K562 (cell line): ENCODE data around the gene AFF1. TPM values are rescaled to one million over a fixed set of nuclear protein-coding genes. Genes with fewer than 3 reads are reported as not detected.

Source experiments
- ATAC-seq: fragments of 200-7000 bp; cut with Tn5 transposase; 3 replicates; pipeline ENCODE4 v1.9.1; 2020; ENCODE audit warnings: moderate library complexity
- BruUV-seq: library from RNA; stranded (reverse); fragments of 400-500 nt; replicated peaks from 2 replicates; lab custom pipeline; 2021; lab: Mats Ljungman, UMichigan
- CTCF ChIA-PET: fragments of 300-600 bp; formaldehyde crosslinking; extraction: SDS; loops from one replicate; lab custom pipeline; 2021; ENCODE audit warnings: low intra/inter-chr PET ratio; lab: Yijun Ruan, JAX
- POLR2A ChIA-PET: fragments of 300-600, 350-650 bp; sonication (Branson Sonifier 250); formaldehyde crosslinking; extraction: SDS; loops from one replicate; lab custom pipeline; 2021; ENCODE audit warnings: antibody characterized with exemption, inconsistent platforms; lab: Yijun Ruan, JAX
- DNase-seq, 4 experiments: peaks; one replicate each; pipeline versions ENCODE4 v3.0.0 to v3.0.0-alpha.2; 2011 to 2018; ENCODE audit warnings: low spot score in 3 of 4, mixed read lengths in 3 of 4; ENCODE audit errors: extremely low read depth in 1 of 4
- FAIRE-seq: peaks from 2 replicates; lab custom pipeline; 2011; peaks lifted over from hg19 to GRCh38; lab: Jason Lieb, UNC
- H2AFZ ChIP-seq: 2 replicates; pipeline ENCODE4 v1.6.0; 2011; ENCODE audit warnings: low read depth, low read length, control low read depth, inconsistent platforms
- H3K27ac ChIP-seq: fragments of 200-600 bp; 3 replicates; pipeline ENCODE4 v1.8.0; 2011; ENCODE audit warnings: low read depth, mild to moderate bottlenecking, control low read depth, inconsistent platforms, low read length, moderate library complexity, mixed read lengths; ENCODE audit errors: extremely low read depth
- H3K27me3 ChIP-seq, 2 experiments: fragments of 300-600 bp in 1 of 2; 2 replicates in 1 of 2; 3 replicates in 1 of 2; pipeline versions ENCODE4 v1.6.0 to v1.8.0; 2011; ENCODE audit warnings: inconsistent platforms in 2 of 2, low read length in 2 of 2, mild to moderate bottlenecking in 1 of 2, mixed read lengths in 1 of 2, moderate library complexity in 1 of 2; ENCODE audit not compliant: control insufficient read depth in 2 of 2, insufficient read depth in 2 of 2
- H3K36me3 ChIP-seq: fragments of 300-600 bp; 3 replicates; pipeline ENCODE4 v1.8.0; 2011; ENCODE audit warnings: mild to moderate bottlenecking, low read length, inconsistent platforms; ENCODE audit not compliant: control insufficient read depth, insufficient read depth
- H3K4me1 ChIP-seq, 2 experiments: fragments of 200-600 bp in 1 of 2; replicated peaks in 1 of 2; 2 replicates in 1 of 2; 3 replicates in 1 of 2; pipeline versions ENCODE4 v1.5.1 to v1.8.0; 2011; ENCODE audit warnings: inconsistent platforms in 2 of 2, low read length in 2 of 2, mild to moderate bottlenecking in 1 of 2, mixed read lengths in 1 of 2, moderate library complexity in 1 of 2; ENCODE audit not compliant: control insufficient read depth in 2 of 2, insufficient read depth in 2 of 2
- H3K4me2 ChIP-seq: 2 replicates; pipeline ENCODE4 v1.6.1; 2011; ENCODE audit warnings: low read length, control low read depth, inconsistent platforms, mixed read lengths; ENCODE audit not compliant: insufficient read depth
- H3K4me3 ChIP-seq: fragments of 200-600 bp; sonication (generic), shearing (Covaris generic); 2 replicates; pipeline ENCODE4 v1.5.1; 2016; ENCODE audit warnings: control low read depth, inconsistent platforms
- H3K79me2 ChIP-seq: fragments of 200-600 bp; 3 replicates; pipeline ENCODE4 v1.8.0; 2011; ENCODE audit warnings: low read length, inconsistent platforms; ENCODE audit not compliant: control insufficient read depth, insufficient read depth
- H3K9ac ChIP-seq, 2 experiments: 2 replicates each; pipeline versions ENCODE4 v1.6.0 to v1.6.1; 2011; ENCODE audit warnings: low read depth in 2 of 2, low read length in 2 of 2, control low read depth in 1 of 2, inconsistent platforms in 1 of 2, mild to moderate bottlenecking in 1 of 2, mixed read lengths in 1 of 2; ENCODE audit not compliant: insufficient read depth in 1 of 2
- H3K9me1 ChIP-seq: one replicate; pipeline ENCODE4 v1.6.0; 2011; ENCODE audit warnings: inconsistent platforms, mild to moderate bottlenecking, low read length, moderate library complexity; ENCODE audit not compliant: control insufficient read depth, insufficient read depth
- H3K9me3 ChIP-seq: replicated peaks from 2 replicates; pipeline ENCODE4 v1.5.1; 2011; ENCODE audit warnings: low read depth, low read length, inconsistent platforms; ENCODE audit not compliant: control insufficient read depth, insufficient read depth
- H4K20me1 ChIP-seq: replicated peaks from 2 replicates; pipeline ENCODE4 v1.6.1; 2011; ENCODE audit warnings: low read length, inconsistent platforms, mixed read lengths; ENCODE audit not compliant: control insufficient read depth, insufficient read depth
- ARHGAP35 ChIP-seq: fragments of 450-650 bp; IDR thresholded peaks from 2 replicates; pipeline ENCODE4 v1.6.1; 2018; ENCODE audit not compliant: partially characterized antibody
- ATF6 ChIP-seq: sonication (generic); formaldehyde crosslinking; IDR thresholded peaks from 2 replicates; pipeline ENCODE4 v1.4.0; 2020; ENCODE audit warnings: mild to moderate bottlenecking, missing genetic modification reagents
- CEBPG ChIP-seq, 3 experiments: fragments of 200-800 bp in 1 of 3; sonication (Bioruptor generic) in 1 of 3; sonication (generic) in 1 of 3; formaldehyde crosslinking in 1 of 3; IDR thresholded peaks in 2 of 3; conservative IDR thresholded peaks in 1 of 3; 2 replicates each; pipeline versions ENCODE4 v1.6.1 to v1.8.0; 2016 to 2022; ENCODE audit warnings: missing compliant biosample characterization in 2 of 3, missing genetic modification characterization in 2 of 3, mild to moderate bottlenecking in 1 of 3, missing genetic modification reagents in 1 of 3
- IRF2 ChIP-seq: sonication (generic); formaldehyde crosslinking; IDR thresholded peaks from 2 replicates; pipeline ENCODE4 v1.8.1; 2022; ENCODE audit warnings: mild to moderate bottlenecking, missing genetic modification reagents
- JUN ChIP-seq, 2 experiments: sonication (generic) in 1 of 2; formaldehyde crosslinking in 1 of 2; IDR thresholded peaks; 2 replicates each; pipeline versions ENCODE4 v1.6.1 to v1.8.0; 2012 to 2022; ENCODE audit warnings: borderline replicate concordance in 2 of 2, mild to moderate bottlenecking in 2 of 2, improper control_type of control experiment in 1 of 2, low read depth in 1 of 2, low read length in 1 of 2, missing genetic modification reagents in 1 of 2
- RERE ChIP-seq: sonication (generic); formaldehyde crosslinking; IDR thresholded peaks from 2 replicates; pipeline ENCODE4 v1.8.0; 2023; ENCODE audit warnings: missing genetic modification reagents, mild to moderate bottlenecking, borderline replicate concordance
- WGBS: fragments of 100-300 bp; shearing (Covaris generic); methylation state at CpG from one replicate; pipeline ENCODE4 v1.1.6; 2016; ENCODE audit warnings: low coverage, mixed read lengths; ENCODE audit not compliant: insufficient coverage; ENCODE audit errors: missing lambda C conversion rate; 5-methylcytosine and 5-hydroxymethylcytosine counted together
- in situ Hi-C: fragments of 300-500 bp; cut with MboI; formaldehyde crosslinking; loops from 4 replicates; pipeline ENCODE4 v1.15.0; 2018; ENCODE audit warnings: inconsistent platforms, mixed read lengths
- intact Hi-C: fragments of 100-400 bp; cut with micrococcal nuclease; formaldehyde crosslinking; loops from 2 replicates; pipeline ENCODE4 v1.14.2; 2022
- polyA plus RNA-seq, 8 experiments: library from polyadenylated mRNA; depleted of rRNA in 4 of 8; stranded (reverse) in 5 of 8; unstranded in 3 of 8; fragments of >200 nt; fragmentation: Nextera tagmentation in 2 of 8; fragmentation: Illumina TruSeq in 1 of 8; extraction: Ambion mirVana in 2 of 8; extraction: Trizol in 1 of 8; gene quantifications; 2 replicates each; pipeline versions ENCODE4 v1.2.1 to v1.2.3, GENCODE V29; 2011 to 2014; ENCODE audit warnings: inconsistent platforms in 1 of 8, missing spikeins in 1 of 8
- total RNA-seq, 7 experiments: library from RNA; depleted of rRNA in 6 of 7; stranded (reverse); fragments of >200 nt in 6 of 7; fragmentation: Illumina TruSeq in 2 of 7; extraction: Trizol in 2 of 7; gene quantifications; 2 replicates each; pipeline versions ENCODE4 v1.2.1 to v1.2.3, GENCODE V29; 2011 to 2021; ENCODE audit warnings: low replicate concordance in 1 of 7

AFF1 gene
- total and polyA plus RNA-seq, 9 of the 15 experiments (the other 6 are each of a cell fraction or from before 2014, with no cell fraction given), result 4.1 to 47.5 (median 17.2) TPM

- Histone ChIP-seq H3K9me3 (no peaks in the 10 kb centered on the region), H3K27me3 (no peaks in the 10 kb centered on the region), H4K20me1 (peaks cover 13% of the 10 kb centered on the region; the same call in 1 of the 2 replicates), H3K9ac (no peak overlapping the region), H3K4me2 (no peak overlapping the region), H3K4me1 (peaks cover 10 to 30% of the 10 kb centered on the region in 2 experiments; a peak in 4 of 5 replicates), H3K4me3 (no peak overlapping the region), H3K36me3 (peaks cover 44% of the 10 kb centered on the region; the same call in 2 of the 3 replicates), H3K9me1 (no peaks in the 10 kb centered on the region), H3K27ac (no peak overlapping the region), H3K79me2 (peaks cover 93% of the 10 kb centered on the region), H2AFZ (no peak overlapping the region)
- 75% methylated on average over 4 of the region's 4 CpGs for WGBS
- ChIA-PET CTCF (no interaction called here), POLR2A (no interaction called here)
- ATAC-seq, result no peak
- intact Hi-C loops (no loop called here), in situ Hi-C loops (no loop called here)
- no peak for FAIRE-seq
- TF ChIP-seq IRF2 (CRISPR knock-in tag) (no peak), ARHGAP35 (no peak), RERE (CRISPR knock-in tag) (no peak), ATF6 (CRISPR knock-in tag) (no peak), CEBPG (CRISPR knock-in tag; IDR thresholded peaks at IDR 0.05) (no peak), CEBPG (tag; conservative IDR thresholded peaks at IDR 0.05 in 1 of 2, IDR thresholded peaks at IDR 0.05 in 1 of 2) (0 out of 4 replicates have a peak, but pooled peaks of 1 of the 2 experiments have one; percentile 15), JUN (IDR thresholded peaks at IDR 0.05; ENCODE audit: borderline replicate concordance, low read depth, low read length) (no peak), JUN (CRISPR knock-in tag; IDR thresholded peaks at IDR 0.05; ENCODE audit: borderline replicate concordance) (no peak)
- DNase-seq, result no peak
- BruUV-seq, result no TSS peak
Observed at GRCh38 chr4:87046121-87046551, 111.3 kb downstream of the AFF1 start.
